HCT116 (cell line): ENCODE measurements around the gene CCDC195. TPM values are rescaled to one million over a fixed set of nuclear protein-coding genes. Genes with fewer than 3 reads are reported as not detected.

ENCODE experiments used
- ATAC-seq: fragments of 200-7000 bp; cut with Tn5 transposase; 2 replicates; pipeline ENCODE4 v1.9.1; 2020; ENCODE audit warnings: mild to moderate bottlenecking, moderate library complexity
- BruUV-seq: library from RNA; stranded (reverse); fragments of 400-500 nt; replicated peaks from 2 replicates; lab custom pipeline; 2021; lab: Mats Ljungman, UMichigan
- CTCF ChIA-PET: fragments of 300-600 bp; sonication (Branson Sonifier 250); formaldehyde crosslinking; loops from one replicate; lab custom pipeline; 2021; ENCODE audit warnings: antibody characterized with exemption; lab: Charles Lee
- POLR2A ChIA-PET: fragments of 300-600, 350-600 bp; sonication (Branson Sonifier 250); formaldehyde crosslinking; loops from one replicate; lab custom pipeline; 2021; ENCODE audit warnings: antibody characterized with exemption; lab: Charles Lee
- RAD21 ChIA-PET, 2 experiments: fragments of 300-600 bp; sonication (Branson Sonifier 250); formaldehyde crosslinking; loops; one replicate each; lab custom pipeline; 2023; ENCODE audit warnings: low total read pairs in 2 of 2; ENCODE audit not compliant: uncharacterized antibody in 2 of 2, unreplicated experiment in 2 of 2, low non-redundant PET in 1 of 2; lab: Charles Lee
- DNase-seq: peaks from one replicate; pipeline ENCODE4 v3.0.0-alpha.2; 2010; ENCODE audit warnings: low read depth, low spot score
- H2AFZ ChIP-seq: fragments of 200-600 bp; shearing (Covaris generic), sonication (generic); 2 replicates; pipeline ENCODE4 v1.6.1; 2017; ENCODE audit warnings: low read depth, mixed run types, mixed read lengths, antibody characterized with exemption, low read length; ENCODE audit not compliant: poor library complexity, severe bottlenecking
- H3K27ac ChIP-seq: 2 replicates; pipeline ENCODE4 v1.5.1; 2012; ENCODE audit warnings: low read depth, low read length
- H3K27me3 ChIP-seq: fragments of 200-600 bp; sonication (generic); 2 replicates; pipeline ENCODE4 v1.6.1; 2016; ENCODE audit warnings: mixed run types, low read length, mixed read lengths; ENCODE audit not compliant: insufficient read depth
- H3K36me3 ChIP-seq, 2 experiments: fragments of 200-500 bp in 1 of 2; fragments of 200-600 bp in 1 of 2; sonication (Bioruptor generic) in 1 of 2; sonication (generic) in 1 of 2; 2 replicates each; pipeline versions ENCODE4 v1.5.1 to v1.6.1; 2014 to 2016; ENCODE audit warnings: low read length in 2 of 2, inconsistent platforms in 1 of 2, mixed read lengths in 1 of 2, mixed run types in 1 of 2; ENCODE audit not compliant: insufficient read depth in 2 of 2, control insufficient read depth in 1 of 2
- H3K4me1 ChIP-seq, 2 experiments: fragments of 200-600 bp in 1 of 2; sonication (generic) in 1 of 2; 2 replicates each; pipeline versions ENCODE4 v1.5.1 to v1.6.1; 2012 to 2017; ENCODE audit warnings: low read length in 2 of 2, inconsistent platforms in 1 of 2, mild to moderate bottlenecking in 1 of 2, mixed read lengths in 1 of 2, mixed run types in 1 of 2, moderate library complexity in 1 of 2; ENCODE audit not compliant: insufficient read depth in 2 of 2, control insufficient read depth in 1 of 2
- H3K4me2 ChIP-seq: fragments of 200-600 bp; sonication (generic); 2 replicates; pipeline ENCODE4 v1.6.1; 2017; ENCODE audit warnings: mixed run types, low read length, mixed read lengths
- H3K4me3 ChIP-seq, 2 experiments: fragments of 200-600 bp in 1 of 2; sonication (generic) in 1 of 2; replicated peaks in 1 of 2; 2 replicates each; pipeline ENCODE4 v1.5.1; 2011 to 2016; ENCODE audit warnings: low read length in 2 of 2, control low read depth in 1 of 2, low read depth in 1 of 2, mild to moderate bottlenecking in 1 of 2, mixed read lengths in 1 of 2, mixed run types in 1 of 2
- H3K79me2 ChIP-seq: fragments of 200-600 bp; sonication (generic); 2 replicates; pipeline ENCODE4 v1.6.1; 2017; ENCODE audit warnings: mild to moderate bottlenecking, mixed run types, low read length, moderate library complexity, mixed read lengths; ENCODE audit not compliant: insufficient read depth
- H3K9ac ChIP-seq: fragments of 200-600 bp; sonication (generic); 2 replicates; pipeline ENCODE4 v1.6.1; 2016; ENCODE audit warnings: low read length, mixed read lengths
- H3K9me2 ChIP-seq: fragments of 200-600 bp; sonication (generic), shearing (Covaris generic); 2 replicates; pipeline ENCODE4 v1.6.1; 2017; ENCODE audit warnings: mixed run types, mild to moderate bottlenecking, moderate library complexity; ENCODE audit not compliant: insufficient read depth
- H3K9me3 ChIP-seq, 2 experiments: fragments of 200-500 bp in 1 of 2; fragments of 200-600 bp in 1 of 2; sonication (Bioruptor generic) in 1 of 2; sonication (generic) in 1 of 2; 2 replicates each; pipeline ENCODE4 v1.6.1; 2014 to 2017; ENCODE audit warnings: low read length in 2 of 2, mixed read lengths in 2 of 2, inconsistent platforms in 1 of 2, low read depth in 1 of 2, mild to moderate bottlenecking in 1 of 2, mixed run types in 1 of 2, moderate library complexity in 1 of 2; ENCODE audit not compliant: control insufficient read depth in 1 of 2, insufficient read depth in 1 of 2
- H4K20me1 ChIP-seq: fragments of 200-600 bp; sonication (generic), shearing (Covaris generic); 2 replicates; pipeline ENCODE4 v1.6.1; 2017; ENCODE audit warnings: mixed run types, mild to moderate bottlenecking, moderate library complexity; ENCODE audit not compliant: insufficient read depth
- ATF3 ChIP-seq: IDR thresholded peaks from 2 replicates; pipeline ENCODE4 v1.6.1; 2012
- CBX3 ChIP-seq: IDR thresholded peaks from 2 replicates; pipeline ENCODE4 v1.6.1; 2012; ENCODE audit warnings: low read depth
- FOSL1 ChIP-seq: IDR thresholded peaks from 2 replicates; pipeline ENCODE4 v1.6.1; 2012; ENCODE audit warnings: low read depth
- JUND ChIP-seq: IDR thresholded peaks from 2 replicates; pipeline ENCODE4 v1.6.1; 2012
- MAX ChIP-seq: IDR thresholded peaks from 2 replicates; pipeline ENCODE4 v1.6.1; 2012
- REST ChIP-seq: IDR thresholded peaks from 2 replicates; pipeline ENCODE4 v1.6.1; 2012; ENCODE audit warnings: low read depth
- intact Hi-C: fragments of 100-400 bp; cut with micrococcal nuclease; formaldehyde crosslinking; loops from 2 replicates; pipeline ENCODE4 v1.10.0; 2022
- total RNA-seq: library from RNA; stranded (reverse); gene quantifications from one replicate; pipeline ENCODE4 v1.2.1, GENCODE V29; 2021; ENCODE audit not compliant: unreplicated experiment

Gene CCDC195
- total RNA-seq, 1 experiment from 2014 or later, result not detected

GRCh38 chr2:224724331-224724730 is 8.2 kb upstream of the CCDC195 start:
- no peaks in the 10 kb centered on the region for H3K27me3 ChIP-seq
- DNase-seq, result no peak
- POLR2A ChIA-PET, result no interaction called here
- CTCF ChIA-PET, result no interaction called here
- no peak overlapping the region for H3K9ac ChIP-seq
- H3K9me3 ChIP-seq, result no peaks in the 10 kb centered on the region
- RAD21 ChIA-PET, result no interaction called here
- no peak for ATAC-seq
- no peaks in the 10 kb centered on the region for H3K79me2 ChIP-seq
- H3K4me2 ChIP-seq, result no peak overlapping the region
- no peak for TF ChIP-seq MAX
- no peak for TF ChIP-seq CBX3
- TF ChIP-seq JUND, result no peak
- no peak for TF ChIP-seq FOSL1
- TF ChIP-seq REST, result no peak
- TF ChIP-seq ATF3, result no peak
- TF ChIP-seq, all 23 proteins: peak for 0
- Histone ChIP-seq H3K27ac (no peak overlapping the region), H3K9me2 (no peaks in the 10 kb centered on the region; the same call in 1 of the 2 replicates), H3K4me1 (no peaks in the 10 kb centered on the region), H2AFZ (no peak overlapping the region), H4K20me1 (no peaks in the 10 kb centered on the region), H3K4me3 (no peak overlapping the region), H3K36me3 (no peaks in the 10 kb centered on the region)
- intact Hi-C loops, result no loop called here
- BruUV-seq, result no TSS peak
